Measurements from ENCODE around the gene PAQR3. TPM values are rescaled to one million over a fixed set of nuclear protein-coding genes. Genes with fewer than 3 reads are reported as not detected.

Gene PAQR3
- total and polyA plus RNA-seq, 12 donors: 3.6 to 10.6 (median 7.9) TPM

- Histone ChIP-seq H3K4me3 (no peak overlapping the region), H3K9me3 (no peaks in the 10 kb centered on the region), H3K4me1 (no peaks in the 10 kb centered on the region), H3K27me3 (no peaks in the 10 kb centered on the region), H3K36me3 (peaks cover 0 to 22% (median 0%) of the 10 kb centered on the region in 9 donors), H3K27ac (no peak overlapping the region)
- DNase-seq (no peak), ATAC-seq (no peak)
- TF ChIP-seq, protein P1, sequence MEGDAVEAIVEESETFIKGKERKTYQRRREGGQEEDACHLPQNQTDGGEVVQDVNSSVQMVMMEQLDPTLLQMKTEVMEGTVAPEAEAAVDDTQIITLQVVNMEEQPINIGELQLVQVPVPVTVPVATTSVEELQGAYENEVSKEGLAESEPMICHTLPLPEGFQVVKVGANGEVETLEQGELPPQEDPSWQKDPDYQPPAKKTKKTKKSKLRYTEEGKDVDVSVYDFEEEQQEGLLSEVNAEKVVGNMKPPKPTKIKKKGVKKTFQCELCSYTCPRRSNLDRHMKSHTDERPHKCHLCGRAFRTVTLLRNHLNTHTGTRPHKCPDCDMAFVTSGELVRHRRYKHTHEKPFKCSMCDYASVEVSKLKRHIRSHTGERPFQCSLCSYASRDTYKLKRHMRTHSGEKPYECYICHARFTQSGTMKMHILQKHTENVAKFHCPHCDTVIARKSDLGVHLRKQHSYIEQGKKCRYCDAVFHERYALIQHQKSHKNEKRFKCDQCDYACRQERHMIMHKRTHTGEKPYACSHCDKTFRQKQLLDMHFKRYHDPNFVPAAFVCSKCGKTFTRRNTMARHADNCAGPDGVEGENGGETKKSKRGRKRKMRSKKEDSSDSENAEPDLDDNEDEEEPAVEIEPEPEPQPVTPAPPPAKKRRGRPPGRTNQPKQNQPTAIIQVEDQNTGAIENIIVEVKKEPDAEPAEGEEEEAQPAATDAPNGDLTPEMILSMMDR (IDR thresholded peaks at IDR 0.05): no peak
- intact Hi-C loops (cut with DNase I): no loop called here
- 98 to 100% methylated on average over 1 of the region's 1 CpG for WGBS, 2 donors
These were observed 36.9 kb downstream of the PAQR3 start for GRCh38 chr4:78902298-78902697.

GRCh38 chr4:78901882-78902281 lies 37.4 kb downstream of the PAQR3 start:
- Histone ChIP-seq H3K36me3 (peaks cover 0 to 21% (median 0%) of the 10 kb centered on the region in 9 donors), H3K4me1 (no peaks in the 10 kb centered on the region), H3K27ac (no peak overlapping the region), H3K27me3 (no peaks in the 10 kb centered on the region), H3K9me3 (no peaks in the 10 kb centered on the region), H3K4me3 (no peak overlapping the region)
- DNase-seq (no peak), ATAC-seq (no peak)
- TF ChIP-seq, protein P1 (IDR thresholded peaks at IDR 0.05): no peak
- WGBS, 2 donors: 80 to 86% methylated on average over 2 of the region's 2 CpGs
- intact Hi-C loops (cut with DNase I): no loop called here

- TF ChIP-seq, protein P1 (IDR thresholded peaks at IDR 0.05): no peak
- intact Hi-C loops (cut with DNase I): no loop called here
- no peak for DNase-seq
These were observed 39.9 kb downstream of the PAQR3 start for GRCh38 chr4:78899302-78899701.

DNA sequence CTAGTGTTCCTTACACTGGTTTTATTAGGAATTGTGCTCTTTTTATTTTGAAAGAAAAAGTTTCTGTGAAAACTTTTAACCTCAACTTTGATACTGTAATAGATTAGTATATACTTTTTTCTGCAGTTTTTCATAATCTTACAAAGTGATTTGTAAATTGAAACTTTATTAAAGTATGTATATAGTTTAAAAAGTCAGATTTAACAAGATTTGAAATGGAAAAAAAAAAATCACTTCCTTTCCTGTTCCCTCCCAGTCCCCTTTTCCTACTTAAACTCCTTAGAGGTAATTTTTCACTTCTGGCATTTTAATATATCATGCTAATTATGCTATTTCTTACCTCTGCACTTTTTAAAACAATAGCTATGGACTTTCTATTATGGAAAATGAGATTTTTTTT lies 49.3 kb downstream of the PAQR3 start:
- H3K4me3 ChIP-seq: no peak overlapping the region
- peaks cover 0 to 76% (median 28%) of the 10 kb centered on the region in 9 donors for H3K36me3 ChIP-seq
- DNase-seq (no peak), ATAC-seq (no peak)
- intact Hi-C loops (cut with DNase I): no loop called here
- no peak overlapping the region for H3K27ac ChIP-seq
- H3K4me1 ChIP-seq: peaks cover 0 to 9% (median 0%) of the 10 kb centered on the region in 9 donors
- no peaks in the 10 kb centered on the region for H3K9me3 ChIP-seq
- TF ChIP-seq, protein P1 (IDR thresholded peaks at IDR 0.05): no peak
- H3K27me3 ChIP-seq: no peaks in the 10 kb centered on the region

More at GRCh38 chr4:78899302-78899701, 39.9 kb downstream of the PAQR3 start:
- Histone ChIP-seq H3K9me3 (no peaks in the 10 kb centered on the region), H3K27me3 (no peaks in the 10 kb centered on the region), H3K27ac (no peak overlapping the region), H3K4me1 (no peaks in the 10 kb centered on the region), H3K36me3 (peaks cover 0 to 46% (median 2%) of the 10 kb centered on the region in 9 donors), H3K4me3 (no peak overlapping the region)
- ATAC-seq: no peak
